Lower lobe of right lung (tissue), 2 donors: ENCODE data around the gene DMRT3. TPM values are rescaled to one million over a fixed set of nuclear protein-coding genes. Genes with fewer than 3 reads are reported as not detected.

Experiments
- ATAC-seq, 2 donors: fragments of 200-7000 bp; cut with Tn5 transposase; one replicate each; pipeline ENCODE4 v1.9.1; 2020 to 2022; ENCODE audit warnings: mild to moderate bottlenecking in 2 of 2, moderate library complexity in 2 of 2
- DNase-seq: peaks from one replicate; pipeline ENCODE4 v3.0.0-alpha.2; 2020
- H3K27ac ChIP-seq: fragments of 200-600 bp; one replicate; pipeline ENCODE4 v1.8.0; 2022
- H3K27me3 ChIP-seq: fragments of 200-600 bp; one replicate; pipeline ENCODE4 v1.8.0; 2022; ENCODE audit warnings: low read depth
- H3K36me3 ChIP-seq: fragments of 200-600 bp; one replicate; pipeline ENCODE4 v1.8.0; 2022; ENCODE audit warnings: mild to moderate bottlenecking
- H3K4me1 ChIP-seq: fragments of 200-600 bp; one replicate; pipeline ENCODE4 v1.8.0; 2022
- H3K4me3 ChIP-seq: fragments of 200-600 bp; one replicate; pipeline ENCODE4 v1.8.0; 2022; ENCODE audit warnings: mild to moderate bottlenecking
- H3K9me3 ChIP-seq: fragments of 200-600 bp; one replicate; pipeline ENCODE4 v1.8.0; 2022
- intact Hi-C: fragments of 100-400 bp; cut with DNase I; formaldehyde crosslinking; loops from one replicate; pipeline ENCODE4 v1.11.0; 2022
- total RNA-seq: library from RNA; stranded (reverse); fragmentation: NEBNext Ultra II Directional; extraction: Animal tissue kit (Norgen Biotek cat#: 25700); gene quantifications from one replicate; pipeline ENCODE4 v1.2.1, GENCODE V29; 2021
- TF ChIP-seq, protein P1 (sequence below): fragments of 200-600 bp; IDR thresholded peaks from one replicate; pipeline ENCODE4 v1.8.0; 2022; ENCODE audit warnings: antibody characterized with exemption, mild to moderate bottlenecking
- donor health status: DM: no; HTN: yes; CAD: no; lungs with severe emphysema.

Gene DMRT3
- total RNA-seq, 1 donor from 2014 or later = 0.24 TPM

DNA sequence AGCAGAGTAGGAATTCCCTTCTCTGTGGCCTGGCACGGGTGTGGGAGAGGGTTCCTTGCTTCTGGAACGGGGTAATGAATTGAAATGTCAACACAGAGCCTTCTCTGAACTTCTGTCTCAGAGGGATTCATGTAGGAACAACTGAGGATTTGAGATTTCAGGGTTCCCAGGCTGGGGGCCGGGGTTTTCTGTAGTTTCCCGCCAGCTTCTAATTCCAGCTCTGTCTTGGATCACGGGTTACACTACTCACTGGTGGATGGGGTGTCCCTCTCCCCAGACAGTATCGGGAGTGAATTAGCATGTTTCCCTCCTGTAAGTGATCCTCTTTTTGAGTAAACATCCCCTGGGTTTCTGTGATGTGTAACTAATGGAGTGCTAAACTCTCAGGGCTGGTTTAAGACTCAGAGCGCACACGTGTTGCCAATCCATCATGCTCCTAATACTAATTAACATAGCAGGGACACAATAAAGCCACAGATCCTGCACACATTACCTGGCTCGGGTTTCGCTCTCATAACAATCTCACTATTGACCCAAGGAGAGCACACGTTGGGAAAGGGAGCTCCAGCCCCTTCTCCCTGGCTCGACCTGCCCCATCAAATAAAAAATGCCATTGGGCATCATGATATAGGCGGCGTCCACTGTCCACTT is 55.6 kb downstream of the DMRT3 start:
- H3K27me3 ChIP-seq = peaks cover 29% of the 10 kb centered on the region

DNA sequence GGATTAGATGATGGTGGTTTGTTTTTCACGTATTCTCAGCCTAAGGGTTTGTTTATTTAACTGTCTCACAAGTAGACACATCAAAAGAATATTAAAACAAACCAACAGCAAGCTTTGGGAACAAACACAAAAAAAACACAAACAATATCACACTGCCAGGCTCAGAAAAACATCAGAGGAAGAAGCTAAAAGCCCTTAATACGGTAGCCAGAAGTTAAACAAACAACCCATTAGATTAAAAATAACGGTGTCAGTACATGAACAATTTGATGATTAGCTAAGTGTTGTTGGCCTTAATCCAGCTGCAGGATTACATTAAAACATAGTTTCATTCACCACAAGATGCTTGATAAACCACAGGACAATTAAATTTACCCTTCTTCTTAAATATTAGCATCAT is 57.8 kb downstream of the DMRT3 start:
- DNase-seq = no peak
- no peak overlapping the region for H3K4me3 ChIP-seq
- no peak overlapping the region for H3K27ac ChIP-seq
- no peaks in the 10 kb centered on the region for H3K36me3 ChIP-seq
- TF ChIP-seq, protein P1, sequence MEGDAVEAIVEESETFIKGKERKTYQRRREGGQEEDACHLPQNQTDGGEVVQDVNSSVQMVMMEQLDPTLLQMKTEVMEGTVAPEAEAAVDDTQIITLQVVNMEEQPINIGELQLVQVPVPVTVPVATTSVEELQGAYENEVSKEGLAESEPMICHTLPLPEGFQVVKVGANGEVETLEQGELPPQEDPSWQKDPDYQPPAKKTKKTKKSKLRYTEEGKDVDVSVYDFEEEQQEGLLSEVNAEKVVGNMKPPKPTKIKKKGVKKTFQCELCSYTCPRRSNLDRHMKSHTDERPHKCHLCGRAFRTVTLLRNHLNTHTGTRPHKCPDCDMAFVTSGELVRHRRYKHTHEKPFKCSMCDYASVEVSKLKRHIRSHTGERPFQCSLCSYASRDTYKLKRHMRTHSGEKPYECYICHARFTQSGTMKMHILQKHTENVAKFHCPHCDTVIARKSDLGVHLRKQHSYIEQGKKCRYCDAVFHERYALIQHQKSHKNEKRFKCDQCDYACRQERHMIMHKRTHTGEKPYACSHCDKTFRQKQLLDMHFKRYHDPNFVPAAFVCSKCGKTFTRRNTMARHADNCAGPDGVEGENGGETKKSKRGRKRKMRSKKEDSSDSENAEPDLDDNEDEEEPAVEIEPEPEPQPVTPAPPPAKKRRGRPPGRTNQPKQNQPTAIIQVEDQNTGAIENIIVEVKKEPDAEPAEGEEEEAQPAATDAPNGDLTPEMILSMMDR = no peak
- no peak for ATAC-seq
- H3K4me1 ChIP-seq = no peaks in the 10 kb centered on the region
- no peaks in the 10 kb centered on the region for H3K9me3 ChIP-seq
- peaks cover 44% of the 10 kb centered on the region for H3K27me3 ChIP-seq
- intact Hi-C loops = no loop called here

More for the DNA sequence above, 55.6 kb downstream of the DMRT3 start:
- TF ChIP-seq, protein P1 = no peak
- no peak overlapping the region for H3K4me3 ChIP-seq
- intact Hi-C loops = no loop called here
- no peaks in the 10 kb centered on the region for H3K9me3 ChIP-seq
- DNase-seq (no peak), ATAC-seq (no peak)
- no peaks in the 10 kb centered on the region for H3K36me3 ChIP-seq
- no peak overlapping the region for H3K27ac ChIP-seq
- H3K4me1 ChIP-seq = no peaks in the 10 kb centered on the region

DNA sequence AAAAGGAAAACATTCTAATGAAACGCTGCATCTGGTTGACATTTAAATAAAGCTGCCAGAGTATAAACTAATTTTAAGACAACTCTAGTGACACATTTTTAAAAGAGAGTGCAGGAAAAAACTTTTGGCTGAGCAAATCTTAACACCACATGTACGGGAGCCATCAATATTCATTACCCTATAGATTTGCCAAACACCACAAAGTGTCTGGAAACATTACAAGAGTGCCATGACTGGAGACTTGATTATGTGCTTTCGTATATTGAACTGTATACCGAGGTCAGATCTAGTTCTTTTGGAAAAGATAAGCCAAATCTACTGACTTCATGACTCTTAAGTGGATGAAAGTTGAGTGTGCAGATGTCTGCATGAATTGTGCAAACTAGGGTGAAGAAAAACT is 63.1 kb downstream of the DMRT3 start:
- Histone ChIP-seq H3K4me3 (no peak overlapping the region), H3K27me3 (peaks cover 68% of the 10 kb centered on the region), H3K4me1 (no peaks in the 10 kb centered on the region), H3K27ac (no peak overlapping the region), H3K9me3 (no peaks in the 10 kb centered on the region), H3K36me3 (no peaks in the 10 kb centered on the region)
- ATAC-seq (no peak), DNase-seq (no peak)
- intact Hi-C loops = no loop called here
- TF ChIP-seq, protein P1 = no peak

Other genes with a start within 250 kb of the DMRT3 start
- gene DMRT1, start 135.0 kb upstream of the DMRT3 start, total RNA-seq = not detected
- gene DMRT2, start 73.7 kb downstream of the DMRT3 start, total RNA-seq = 0.86 TPM